Measurements from ENCODE around the gene PGBD2. TPM values are rescaled to one million over a fixed set of nuclear protein-coding genes. Genes with fewer than 3 reads are reported as not detected.

Gene PGBD2, protein sequence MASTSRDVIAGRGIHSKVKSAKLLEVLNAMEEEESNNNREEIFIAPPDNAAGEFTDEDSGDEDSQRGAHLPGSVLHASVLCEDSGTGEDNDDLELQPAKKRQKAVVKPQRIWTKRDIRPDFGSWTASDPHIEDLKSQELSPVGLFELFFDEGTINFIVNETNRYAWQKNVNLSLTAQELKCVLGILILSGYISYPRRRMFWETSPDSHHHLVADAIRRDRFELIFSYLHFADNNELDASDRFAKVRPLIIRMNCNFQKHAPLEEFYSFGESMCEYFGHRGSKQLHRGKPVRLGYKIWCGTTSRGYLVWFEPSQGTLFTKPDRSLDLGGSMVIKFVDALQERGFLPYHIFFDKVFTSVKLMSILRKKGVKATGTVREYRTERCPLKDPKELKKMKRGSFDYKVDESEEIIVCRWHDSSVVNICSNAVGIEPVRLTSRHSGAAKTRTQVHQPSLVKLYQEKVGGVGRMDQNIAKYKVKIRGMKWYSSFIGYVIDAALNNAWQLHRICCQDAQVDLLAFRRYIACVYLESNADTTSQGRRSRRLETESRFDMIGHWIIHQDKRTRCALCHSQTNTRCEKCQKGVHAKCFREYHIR
- total RNA-seq (2012; rRNA removed), result 3.5 and 3.9 TPM in 2 replicates

- Histone ChIP-seq H3K36me3 (ENCODE audit: insufficient read depth, low read length) (no peaks in the 10 kb centered on the region), H3K4me3 (ENCODE audit: low read length) (peak within 1 kb of the TSS; percentile 100), H3K9me3 (replicated peaks; ENCODE audit: low read length) (no peaks in the 10 kb centered on the region), H3K9ac (ENCODE audit: low read depth, low read length) (peak within 1 kb of the TSS; percentile 92), H3K4me2 (ENCODE audit: low read length) (peak within 1 kb of the TSS; percentile 100), H3K4me1 (ENCODE audit: control insufficient read depth, insufficient read depth, low read length) (peaks cover 12% of the 10 kb centered on the region), H3K27me3 (ENCODE audit: control insufficient read depth, insufficient read depth, low read length) (no peaks in the 10 kb centered on the region)
These were observed at the start of gene PGBD2 for GRCh38 chr1:248906009-248906752. TSS of gene PGBD2 (plus strand) at chr1:248906235. CDS start at chr1:248913863, 7,628 bp downstream.

DNA sequence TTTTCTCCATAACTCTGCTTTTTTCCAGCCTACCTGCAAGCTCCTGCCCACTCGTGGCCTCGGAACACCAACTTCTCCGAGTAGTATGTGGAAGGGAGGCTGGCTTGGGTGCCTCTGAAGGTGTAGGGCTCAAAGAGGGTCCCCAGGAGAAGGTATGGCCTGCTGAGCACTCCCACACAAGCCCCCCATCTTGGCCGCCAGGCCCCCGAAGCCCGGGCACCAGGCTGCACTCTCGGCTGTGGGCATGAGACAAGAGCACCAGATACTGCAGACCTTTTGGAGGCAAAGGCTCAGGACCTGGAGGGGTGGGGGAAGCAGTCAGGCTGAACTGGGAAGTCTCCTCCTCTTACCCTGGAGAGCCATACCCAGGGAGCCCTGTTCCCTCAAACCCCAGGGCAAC, 48.8 kb upstream of the PGBD2 start:
- Histone ChIP-seq H3K9me3 (replicated peaks; ENCODE audit: low read length) (no peaks in the 10 kb centered on the region), H3K4me3 (ENCODE audit: low read length) (peak overlapping the region; percentile 88), H3K27me3 (ENCODE audit: control insufficient read depth, insufficient read depth, low read length) (no peaks in the 10 kb centered on the region), H3K4me2 (ENCODE audit: low read length) (peak overlapping the region; percentile 96), H3K4me1 (ENCODE audit: control insufficient read depth, insufficient read depth, low read length) (peaks cover 20% of the 10 kb centered on the region), H3K36me3 (ENCODE audit: insufficient read depth, low read length) (peaks cover 27% of the 10 kb centered on the region), H3K9ac (ENCODE audit: low read depth, low read length) (peak overlapping the region; percentile 89)

DNA sequence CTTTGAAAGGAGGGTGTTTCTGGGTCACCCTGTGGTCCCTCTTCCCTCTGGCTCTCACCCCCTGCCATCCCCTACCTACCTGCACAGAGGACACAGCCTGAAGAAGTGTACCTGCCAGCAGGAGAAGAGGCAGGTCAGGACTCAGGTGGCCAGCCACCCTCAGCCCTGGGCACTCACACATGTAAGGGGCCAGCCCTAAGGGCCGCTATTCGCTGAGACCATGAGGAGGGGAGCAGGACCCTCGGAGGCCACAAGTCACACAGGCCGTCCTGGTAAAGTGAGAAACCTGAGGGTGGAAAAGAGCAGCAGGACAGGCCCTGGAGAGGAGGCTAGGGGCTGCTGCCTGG, 48.3 kb upstream of the PGBD2 start:
- H3K27me3 ChIP-seq (ENCODE audit: control insufficient read depth, insufficient read depth, low read length), result no peaks in the 10 kb centered on the region
- H3K9ac ChIP-seq (ENCODE audit: low read depth, low read length), result peak overlapping the region; percentile 89
- H3K4me3 ChIP-seq (ENCODE audit: low read length), result peak overlapping the region; percentile 88
- H3K9me3 ChIP-seq (replicated peaks; ENCODE audit: low read length), result no peaks in the 10 kb centered on the region
- H3K4me2 ChIP-seq (ENCODE audit: low read length), result peak overlapping the region; percentile 96
- H3K36me3 ChIP-seq (ENCODE audit: insufficient read depth, low read length), result peaks cover 27% of the 10 kb centered on the region
- peaks cover 22% of the 10 kb centered on the region for H3K4me1 ChIP-seq (ENCODE audit: control insufficient read depth, insufficient read depth, low read length)

- Histone ChIP-seq H3K4me1 (ENCODE audit: control insufficient read depth, insufficient read depth, low read length) (peaks cover 28% of the 10 kb centered on the region), H3K4me3 (ENCODE audit: low read length) (peak overlapping the region; percentile 88)
These were observed 47.7 kb upstream of the PGBD2 start for GRCh38 chr1:248858096-248858890.

GRCh38 chr1:248858891-248859889, 46.8 kb upstream of the PGBD2 start, which contains the start of gene ZNF692:
TSS of gene ZNF692 (minus strand) at chr1:248859085. CDS start at chr1:248858309, 776 bp downstream.
- peak within 1 kb of the TSS; percentile 96 for H3K4me2 ChIP-seq (ENCODE audit: low read length)
- H3K27me3 ChIP-seq (ENCODE audit: control insufficient read depth, insufficient read depth, low read length), result no peaks in the 10 kb centered on the region
- peaks cover 33% of the 10 kb centered on the region for H3K4me1 ChIP-seq (ENCODE audit: control insufficient read depth, insufficient read depth, low read length)
- H3K4me3 ChIP-seq (ENCODE audit: low read length), result peak within 1 kb of the TSS; percentile 88
- H3K36me3 ChIP-seq (ENCODE audit: insufficient read depth, low read length), result peaks cover 16% of the 10 kb centered on the region
- no peaks in the 10 kb centered on the region for H3K9me3 ChIP-seq (replicated peaks; ENCODE audit: low read length)
- H3K9ac ChIP-seq (ENCODE audit: low read depth, low read length), result peak within 1 kb of the TSS; percentile 89

More at GRCh38 chr1:248858096-248858890, 47.7 kb upstream of the PGBD2 start:
- Histone ChIP-seq H3K27me3 (ENCODE audit: control insufficient read depth, insufficient read depth, low read length) (no peaks in the 10 kb centered on the region), H3K36me3 (ENCODE audit: insufficient read depth, low read length) (peaks cover 25% of the 10 kb centered on the region), H3K9ac (ENCODE audit: low read depth, low read length) (peak overlapping the region; percentile 89), H3K9me3 (replicated peaks; ENCODE audit: low read length) (no peaks in the 10 kb centered on the region), H3K4me2 (ENCODE audit: low read length) (peak overlapping the region; percentile 96)

- Histone ChIP-seq H3K9ac (ENCODE audit: low read depth, low read length) (no peak overlapping the region), H3K4me3 (ENCODE audit: low read length) (no peak overlapping the region), H3K9me3 (replicated peaks; ENCODE audit: low read length) (no peaks in the 10 kb centered on the region), H3K4me2 (ENCODE audit: low read length) (peak overlapping the region; percentile 96), H3K27me3 (ENCODE audit: control insufficient read depth, insufficient read depth, low read length) (no peaks in the 10 kb centered on the region), H3K36me3 (ENCODE audit: insufficient read depth, low read length) (peaks cover 9% of the 10 kb centered on the region), H3K4me1 (ENCODE audit: control insufficient read depth, insufficient read depth, low read length) (peaks cover 33% of the 10 kb centered on the region)
These were observed 46.0 kb upstream of the PGBD2 start for GRCh38 chr1:248860007-248860406.

DNA sequence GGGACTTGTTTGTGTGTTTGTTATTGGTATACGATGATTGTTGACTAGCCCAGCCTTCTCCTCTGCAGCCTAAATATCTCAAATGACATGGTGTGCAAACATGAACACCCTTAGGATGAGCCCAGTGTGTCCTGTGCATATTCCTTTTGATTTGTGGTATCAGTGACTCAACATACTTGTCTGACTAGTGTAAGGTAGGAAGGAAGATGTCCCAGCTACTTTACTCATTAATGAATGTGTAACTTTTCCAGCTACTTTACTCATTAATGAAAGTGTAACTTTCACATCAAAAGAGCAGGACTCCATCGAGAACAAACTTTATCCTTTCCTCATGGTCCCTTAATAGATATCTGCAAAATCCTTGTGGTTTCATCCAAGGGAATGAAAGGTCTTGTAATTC, 44.4 kb upstream of the PGBD2 start:
- H3K9me3 ChIP-seq (replicated peaks; ENCODE audit: low read length), result no peaks in the 10 kb centered on the region
- H3K4me3 ChIP-seq (ENCODE audit: low read length), result no peak overlapping the region
- no peaks in the 10 kb centered on the region for H3K27me3 ChIP-seq (ENCODE audit: control insufficient read depth, insufficient read depth, low read length)
- H3K36me3 ChIP-seq (ENCODE audit: insufficient read depth, low read length), result no peaks in the 10 kb centered on the region
- H3K4me1 ChIP-seq (ENCODE audit: control insufficient read depth, insufficient read depth, low read length), result peaks cover 33% of the 10 kb centered on the region
- no peak overlapping the region for H3K4me2 ChIP-seq (ENCODE audit: low read length)
- no peak overlapping the region for H3K9ac ChIP-seq (ENCODE audit: low read depth, low read length)

DNA sequence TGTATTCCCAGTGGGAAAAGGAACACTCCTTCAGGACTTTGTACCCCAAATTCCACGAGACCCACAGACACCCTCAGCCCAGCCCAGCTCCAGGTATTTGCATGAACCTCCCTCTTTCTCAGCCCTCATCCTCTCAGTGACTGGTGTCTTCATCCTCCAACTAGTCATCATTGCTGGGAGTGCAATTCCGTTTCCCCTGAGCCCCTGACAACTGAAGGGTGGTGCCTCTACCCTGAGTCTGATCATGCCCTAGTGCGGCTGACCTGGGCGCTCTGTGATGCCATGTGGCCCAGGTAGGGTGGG, 43.4 kb upstream of the PGBD2 start:
- Histone ChIP-seq H3K27me3 (ENCODE audit: control insufficient read depth, insufficient read depth, low read length) (no peaks in the 10 kb centered on the region), H3K4me3 (ENCODE audit: low read length) (peak overlapping the region; percentile 75), H3K9ac (ENCODE audit: low read depth, low read length) (peak overlapping the region; percentile 51), H3K36me3 (ENCODE audit: insufficient read depth, low read length) (no peaks in the 10 kb centered on the region), H3K4me1 (ENCODE audit: control insufficient read depth, insufficient read depth, low read length) (peaks cover 26% of the 10 kb centered on the region), H3K4me2 (ENCODE audit: low read length) (peak overlapping the region; percentile 93), H3K9me3 (replicated peaks; ENCODE audit: low read length) (no peaks in the 10 kb centered on the region)

- Histone ChIP-seq H3K4me1 (ENCODE audit: control insufficient read depth, insufficient read depth, low read length) (peaks cover 21% of the 10 kb centered on the region), H3K4me2 (ENCODE audit: low read length) (peak overlapping the region; percentile 93), H3K9ac (ENCODE audit: low read depth, low read length) (peak overlapping the region; percentile 51)
These were observed 42.8 kb upstream of the PGBD2 start for GRCh38 chr1:248862998-248863881.

More at GRCh38 chr1:248862998-248863881, 42.8 kb upstream of the PGBD2 start:
- peak overlapping the region; percentile 75 for H3K4me3 ChIP-seq (ENCODE audit: low read length)
- H3K9me3 ChIP-seq (replicated peaks; ENCODE audit: low read length), result no peaks in the 10 kb centered on the region
- no peaks in the 10 kb centered on the region for H3K36me3 ChIP-seq (ENCODE audit: insufficient read depth, low read length)
- H3K27me3 ChIP-seq (ENCODE audit: control insufficient read depth, insufficient read depth, low read length), result no peaks in the 10 kb centered on the region
